ENCODE results near the gene TAF6.

The TAF6 gene

DNA sequence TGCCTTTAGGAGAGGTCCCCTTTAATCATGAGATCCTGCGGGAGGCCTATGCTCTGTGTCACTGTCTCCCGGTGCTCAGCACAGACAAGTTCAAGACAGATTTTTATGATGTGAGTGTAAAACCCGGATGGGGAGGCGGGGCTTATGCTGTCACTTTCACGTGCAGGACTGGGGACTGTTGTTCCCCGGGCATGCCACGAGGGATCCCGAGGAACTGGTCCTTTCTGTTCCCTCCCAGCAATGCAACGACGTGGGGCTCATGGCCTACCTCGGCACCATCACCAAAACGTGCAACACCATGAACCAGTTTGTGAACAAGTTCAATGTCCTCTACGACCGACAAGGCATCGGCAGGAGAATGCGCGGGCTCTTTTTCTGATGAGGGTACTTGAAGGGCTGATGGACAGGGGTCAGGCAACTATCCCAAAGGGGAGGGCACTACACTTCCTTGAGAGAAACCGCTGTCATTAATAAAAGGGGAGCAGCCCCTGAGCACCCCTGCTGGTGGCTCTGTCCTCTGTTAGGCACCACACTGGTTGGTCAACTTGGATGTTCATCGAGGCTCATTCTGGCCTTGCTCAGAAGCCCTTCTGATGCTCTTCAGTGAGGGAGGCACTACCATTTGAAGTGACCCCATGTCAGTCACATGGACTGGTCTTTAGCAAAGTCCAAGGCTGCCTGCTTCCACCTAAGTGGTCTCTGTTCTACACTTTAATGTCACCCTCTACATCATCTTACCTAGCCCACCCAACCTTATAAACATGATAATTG is 27.6 kb downstream of the TAF6 start:
- DNase-seq = no peak

DNA sequence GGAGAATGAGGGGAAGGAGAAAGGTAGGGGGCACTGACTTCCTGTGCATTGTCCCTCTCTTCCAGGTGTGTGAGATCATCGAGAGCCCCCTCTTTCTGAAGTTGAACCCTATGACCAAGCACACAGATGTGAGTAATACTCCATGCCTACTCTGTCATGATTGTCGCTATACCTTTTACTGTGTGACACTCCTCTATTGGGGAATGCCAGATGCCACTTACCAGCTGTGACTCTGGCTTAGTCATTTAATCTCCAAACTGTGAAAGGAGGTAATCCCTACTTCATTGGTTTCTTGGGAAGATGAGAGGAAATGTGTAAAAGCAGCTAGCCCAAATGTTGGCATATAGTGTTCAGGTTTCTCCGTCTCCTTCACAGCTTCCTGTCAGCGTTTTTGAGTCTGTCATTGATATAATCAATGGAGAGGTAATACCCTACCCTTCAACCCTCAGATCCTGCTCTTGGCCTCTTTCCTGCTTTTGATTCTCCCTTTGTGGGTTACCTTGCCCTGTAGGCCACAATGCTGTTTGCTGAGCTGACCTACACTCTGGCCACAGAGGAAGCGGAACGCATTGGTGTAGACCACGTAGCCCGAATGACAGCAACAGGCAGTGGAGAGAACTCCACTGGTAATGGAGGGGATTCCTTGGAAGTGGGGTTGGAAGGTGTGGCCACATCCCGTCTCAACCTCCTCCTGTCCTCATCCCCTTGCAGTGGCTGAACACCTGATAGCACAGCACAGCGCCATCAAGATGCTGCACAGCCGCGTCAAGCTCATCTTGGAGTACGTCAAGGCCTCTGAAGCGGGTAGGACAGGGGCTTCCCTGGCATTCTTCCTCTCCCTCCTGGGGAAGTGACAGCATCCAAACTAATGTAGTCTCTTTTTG is 28.4 kb downstream of the TAF6 start:
- no peak for DNase-seq

DNA sequence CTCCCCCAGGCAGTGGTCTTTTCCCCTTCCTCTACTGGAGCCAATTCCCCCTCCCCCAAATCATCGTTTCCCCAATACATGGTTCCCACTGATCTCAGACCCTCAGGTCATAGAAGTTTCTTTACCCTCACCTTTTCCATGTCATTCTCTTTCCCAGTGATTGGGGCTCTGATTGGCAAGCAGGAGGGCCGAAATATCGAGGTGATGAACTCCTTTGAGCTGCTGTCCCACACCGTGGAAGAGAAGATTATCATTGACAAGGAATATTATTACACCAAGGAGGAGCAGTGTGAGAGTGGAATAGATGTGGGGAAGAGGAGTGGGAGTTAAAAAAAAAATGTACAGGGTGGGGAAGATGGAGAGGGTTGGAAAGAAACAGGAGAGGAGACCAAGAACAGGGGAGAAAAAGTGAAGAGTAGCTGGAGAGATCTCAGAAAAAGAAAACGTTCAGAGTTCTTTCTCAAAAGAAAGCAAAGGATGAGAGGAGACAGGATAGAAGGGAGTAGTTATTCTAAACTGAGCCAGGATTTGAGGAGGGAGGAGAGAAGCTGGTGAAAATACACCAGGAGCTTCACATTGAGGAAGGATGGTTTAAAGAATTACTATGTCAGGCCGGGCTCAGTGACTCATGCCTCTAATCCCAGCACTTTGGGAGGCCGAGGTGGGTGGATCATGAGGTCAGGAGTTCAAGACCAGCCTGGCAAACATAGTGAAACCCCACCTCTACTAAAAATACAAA is 29.5 kb downstream of the TAF6 start:
- no peak for DNase-seq

DNA sequence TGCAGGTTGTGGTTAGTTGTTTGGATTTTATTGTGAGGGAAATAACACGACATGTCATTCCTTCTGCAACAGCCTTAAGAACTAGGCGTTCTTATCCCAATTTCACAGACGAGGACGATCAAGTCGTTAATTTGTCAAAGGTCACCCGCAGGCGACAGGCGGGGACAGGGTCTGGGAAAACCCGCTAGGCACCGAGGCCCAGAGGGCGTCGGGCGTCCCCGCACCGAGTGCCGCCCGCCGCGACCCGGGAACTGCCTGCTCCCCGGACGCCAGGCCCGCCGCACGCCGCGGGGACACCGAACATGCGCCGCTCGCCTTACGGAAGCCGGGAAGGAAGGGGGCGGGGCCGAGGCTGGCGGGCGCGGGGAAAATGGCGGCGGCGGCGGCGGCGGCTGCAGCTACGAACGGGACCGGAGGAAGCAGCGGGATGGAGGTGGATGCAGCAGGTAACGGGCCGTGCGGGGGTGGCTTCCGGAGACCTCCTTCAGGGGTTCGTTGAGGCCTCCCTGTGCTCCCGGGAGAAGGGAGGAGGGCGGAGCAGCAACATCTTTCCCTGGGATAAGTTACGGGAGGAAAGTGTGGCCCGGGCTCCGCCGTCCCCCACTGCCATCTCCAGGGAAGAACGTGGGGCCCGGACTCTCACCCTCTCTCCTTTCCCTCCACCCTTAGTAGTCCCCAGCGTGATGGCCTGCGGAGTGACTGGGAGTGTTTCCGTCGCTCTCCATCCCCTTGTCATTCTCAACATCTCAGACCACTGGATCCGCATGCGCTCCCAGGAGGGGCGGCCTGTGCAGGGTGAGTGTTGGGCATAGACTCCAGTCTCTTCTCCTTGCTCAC is 30.3 kb downstream of the TAF6 start, which contains the start of gene COPS6:
TSS of gene COPS6 (plus strand) at position 349 of the 837 bp plus-strand sequence. CDS start at position 371, 22 bp downstream.
- peak; percentile 7 to 74 for DNase-seq

DNA sequence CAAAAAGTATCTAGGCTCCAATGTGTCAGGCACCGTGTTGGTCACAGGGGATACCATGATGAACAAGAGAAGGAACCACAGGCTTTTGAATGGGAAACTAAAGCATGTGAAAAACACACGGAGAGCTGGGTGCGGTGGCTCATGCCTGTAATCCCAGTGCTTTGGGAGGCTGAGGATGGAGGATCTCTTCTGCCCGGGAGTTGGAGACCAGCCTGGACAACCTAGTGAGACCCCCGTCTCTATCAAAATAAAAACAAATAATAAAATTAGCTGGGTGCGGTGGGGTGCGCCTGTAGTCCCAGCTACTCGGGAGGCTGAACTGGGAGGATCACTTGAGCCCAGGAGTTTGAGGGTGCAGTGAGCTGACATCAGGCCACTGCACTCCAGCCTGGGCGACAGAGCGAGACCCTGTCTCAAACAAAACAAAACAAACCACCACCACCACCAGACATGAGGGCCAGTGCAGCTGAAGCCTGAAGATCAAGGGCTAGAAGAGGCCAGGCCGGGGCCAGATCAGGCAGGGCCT is 31.0 kb downstream of the TAF6 start:
- no peak for DNase-seq

DNA sequence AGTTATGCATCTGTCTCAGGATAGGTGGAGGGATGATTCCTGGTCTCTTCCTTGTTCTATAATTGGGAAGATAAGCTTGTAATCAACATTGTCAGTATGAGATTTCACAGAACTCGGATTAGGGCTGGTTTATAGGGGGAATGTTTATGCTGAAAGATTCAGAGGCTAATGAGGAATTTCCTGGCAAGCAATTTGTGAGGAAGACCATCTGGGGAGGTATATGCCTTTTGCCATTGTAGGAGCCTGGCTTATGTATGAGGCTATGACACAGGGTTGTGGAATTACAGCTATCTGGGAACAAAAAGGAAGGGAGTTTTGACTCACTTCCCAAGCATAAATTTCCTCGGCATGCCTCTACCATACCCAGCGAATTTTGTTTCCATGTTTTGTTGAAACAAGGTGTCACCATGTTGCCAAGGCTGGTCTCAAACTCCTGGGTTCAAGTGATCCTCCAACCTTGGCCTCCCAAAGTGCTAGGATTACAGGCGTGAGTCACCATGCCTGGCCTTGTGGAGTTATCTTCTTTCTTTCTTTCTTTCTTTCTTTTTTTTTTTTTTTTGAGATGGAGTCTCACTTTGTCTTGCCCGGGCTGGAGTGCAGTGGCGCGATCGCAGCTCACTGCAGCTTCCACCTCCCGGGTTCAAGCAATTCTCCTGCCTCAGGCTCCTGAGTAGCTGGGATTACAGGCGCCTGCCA is 32.0 kb downstream of the TAF6 start:
- no peak for DNase-seq

DNA sequence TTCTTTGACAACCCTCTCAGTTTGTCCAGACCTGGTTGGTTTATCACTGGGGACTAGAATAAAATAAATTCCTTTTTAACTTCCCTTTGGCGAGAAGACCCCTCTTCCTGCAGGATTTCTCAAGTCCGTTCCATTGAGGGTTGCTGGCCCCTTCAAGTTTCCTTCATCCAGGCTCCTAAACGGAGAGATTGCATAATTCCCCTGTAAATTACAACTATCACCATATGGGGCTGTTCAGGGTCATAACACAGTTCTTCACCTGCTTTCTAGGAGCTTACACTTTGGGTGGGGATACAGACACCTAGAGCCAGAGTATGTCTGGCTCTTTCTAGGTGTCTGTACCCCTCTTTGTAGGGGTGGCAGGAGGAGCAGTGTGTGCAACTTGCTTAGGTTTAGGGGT is 33.6 kb downstream of the TAF6 start:
- no peak for DNase-seq

DNA sequence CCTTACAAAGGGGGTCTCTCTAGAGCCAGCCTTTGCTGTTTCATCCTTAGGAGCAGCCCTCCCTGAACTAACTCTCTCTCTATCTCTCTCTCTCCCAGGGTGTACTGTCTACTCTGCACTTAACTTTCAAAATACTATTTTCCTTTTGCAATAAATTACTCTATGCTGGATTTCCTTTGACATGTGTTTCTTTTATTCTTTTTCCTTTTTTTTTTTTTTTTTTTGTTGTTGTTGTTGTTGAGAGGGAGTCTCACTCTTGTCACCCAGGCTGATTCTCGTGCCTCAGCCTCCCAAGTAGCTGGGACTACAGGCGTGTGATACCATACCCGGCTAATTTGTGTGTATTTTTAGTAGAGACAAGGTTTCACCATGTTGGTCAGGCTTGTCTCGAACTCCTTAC is 36.2 kb downstream of the TAF6 start:
- DNase-seq = no peak

DNA sequence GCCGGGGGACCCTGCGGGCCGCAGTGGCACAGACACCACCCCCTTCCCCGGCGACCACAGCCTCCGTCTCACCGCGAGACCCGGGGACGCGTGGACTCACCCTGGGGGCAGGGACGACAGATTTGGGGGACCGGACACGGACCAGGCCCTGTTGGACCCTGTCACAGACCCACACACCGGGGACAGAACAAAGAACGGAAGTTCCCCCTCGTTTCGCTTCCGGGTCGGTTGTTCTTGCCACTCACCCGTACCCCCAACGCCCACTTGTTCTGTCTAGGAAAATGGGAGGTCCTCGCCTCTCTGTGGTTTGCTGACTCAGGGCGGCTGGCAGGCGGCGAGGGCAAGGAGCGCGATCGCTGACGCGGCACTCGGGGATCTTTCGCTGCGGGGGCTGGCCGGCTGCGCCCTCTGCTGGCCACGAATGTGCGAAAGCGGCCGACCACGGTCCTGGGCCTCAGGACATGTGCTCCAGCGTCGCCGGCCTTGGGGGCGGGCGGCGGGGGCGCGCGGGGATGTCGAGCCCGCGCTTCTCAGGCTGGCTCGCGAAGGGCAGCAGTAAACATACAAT is 37.5 kb downstream of the TAF6 start, which contains the start of gene ZNF3:
TSS of gene ZNF3 (minus strand) at position 189 of the 568 bp plus-strand sequence. CDS start 4,366 bp downstream, outside the sequence.
- peak; percentile 91 to 98 for DNase-seq

DNA sequence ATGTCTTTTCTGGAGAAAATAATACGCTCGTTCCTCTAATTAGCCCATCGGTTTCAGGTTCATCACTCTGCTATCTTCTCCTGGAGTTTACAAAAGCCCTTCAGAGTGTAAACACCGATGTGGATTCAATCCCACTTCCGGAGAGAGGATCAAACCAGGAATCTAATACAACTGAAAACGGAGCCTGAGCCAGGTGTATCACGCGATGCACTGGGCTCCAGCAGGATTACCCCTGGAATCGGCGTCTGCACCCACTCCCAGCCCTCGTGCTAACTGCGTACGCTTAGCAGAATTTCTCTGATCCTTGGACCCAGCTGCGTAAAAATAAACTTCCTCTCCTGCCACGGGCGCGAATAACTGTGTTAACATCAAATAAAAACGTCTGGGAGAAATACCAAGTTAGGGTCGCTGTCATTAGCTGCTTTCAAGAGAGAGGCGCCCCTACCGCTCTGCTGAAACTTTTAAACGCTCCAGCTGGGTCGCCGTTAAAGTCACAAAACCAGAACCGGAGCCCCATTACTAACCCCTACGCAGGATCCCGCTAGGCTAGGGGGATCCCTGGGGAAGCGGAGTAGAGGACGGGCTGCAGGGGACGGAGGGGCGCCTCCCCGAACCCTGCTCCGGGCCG is 38.1 kb downstream of the TAF6 start:
- no peak for DNase-seq

DNA sequence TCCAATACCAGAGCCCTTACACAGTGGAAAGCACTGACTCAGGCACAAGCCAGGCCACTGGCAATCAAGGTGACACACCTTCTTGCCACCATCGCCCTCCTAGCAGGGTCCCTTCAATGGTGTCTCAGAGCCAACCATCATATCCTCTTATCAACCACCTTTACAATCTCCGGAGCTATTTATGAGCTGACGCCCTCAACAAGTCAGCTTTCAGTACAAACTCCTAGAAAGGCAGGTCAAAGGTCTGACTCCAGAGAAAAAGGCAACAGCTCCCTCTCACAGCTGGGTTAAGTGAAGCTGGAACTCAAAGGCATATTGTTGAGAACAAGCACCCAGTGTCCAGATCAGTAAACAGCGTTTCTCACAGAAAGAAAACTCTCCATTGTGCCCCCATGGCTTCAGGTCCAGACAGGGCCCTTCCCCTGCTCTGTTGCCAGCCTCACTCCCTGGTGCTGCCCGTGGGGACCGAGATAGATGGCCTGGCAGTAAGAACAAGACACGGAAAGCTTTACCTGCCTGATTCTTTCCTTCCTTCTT is 40.1 kb downstream of the TAF6 start:
- DNase-seq = no peak

DNA sequence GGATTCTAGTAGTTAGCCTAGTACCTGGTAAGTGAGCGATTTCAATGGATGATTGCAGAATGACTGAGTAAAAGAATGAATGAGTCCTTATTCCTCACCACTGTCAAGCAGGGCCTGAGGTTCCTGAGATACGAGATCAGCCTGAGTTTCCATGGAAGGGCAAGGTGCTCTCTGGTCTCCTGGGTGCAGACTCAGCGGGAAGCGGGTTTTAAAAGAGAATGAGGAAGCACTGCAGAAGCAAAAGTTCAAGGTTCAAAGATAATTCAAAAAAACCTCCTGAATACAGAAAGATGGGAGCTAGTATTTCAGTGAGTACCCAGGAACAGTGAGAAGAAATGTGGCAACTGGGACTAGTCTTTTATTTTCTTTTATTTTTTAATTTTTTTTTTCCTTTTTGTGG is 42.0 kb downstream of the TAF6 start:
- no peak for DNase-seq

DNA sequence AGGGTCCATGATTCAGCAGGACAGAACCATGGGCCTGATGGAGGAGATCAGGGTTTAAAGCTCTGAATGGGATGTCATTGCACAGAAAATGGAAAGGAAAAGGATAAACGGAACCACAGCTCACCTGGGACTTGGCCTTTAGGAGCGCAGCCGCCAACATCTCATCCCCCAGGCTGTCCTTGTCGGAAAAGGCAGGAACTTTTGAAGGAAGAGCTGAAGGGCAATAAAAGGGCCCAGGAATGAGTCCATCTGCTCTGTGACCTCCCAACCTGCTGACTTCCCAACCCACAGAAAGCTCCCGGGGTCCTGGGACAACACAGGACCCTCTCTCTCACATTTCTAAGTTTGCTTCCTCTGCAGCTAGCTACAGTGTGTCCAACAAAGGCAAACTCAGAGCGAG is 43.7 kb downstream of the TAF6 start:
- DNase-seq = no peak

DNA sequence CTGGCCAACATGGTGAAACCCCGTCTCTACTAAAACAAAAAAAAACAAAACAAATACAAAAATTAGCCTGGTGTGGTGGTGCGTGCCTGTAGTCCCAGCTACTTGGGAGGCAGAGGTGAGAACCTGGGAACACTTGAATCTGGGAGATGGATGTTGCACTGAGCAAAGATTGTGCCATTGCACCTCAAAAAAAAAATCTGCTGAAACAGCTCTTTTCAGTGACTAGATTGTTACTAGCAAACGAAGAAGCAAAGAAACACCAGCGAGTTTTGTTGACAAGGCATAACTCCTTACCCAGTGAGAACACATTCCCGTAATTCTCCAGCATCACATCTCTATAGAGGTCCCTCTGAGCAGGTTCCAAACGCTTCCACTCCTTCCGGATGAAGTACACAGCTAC is 44.3 kb downstream of the TAF6 start:
- no peak for DNase-seq

DNA sequence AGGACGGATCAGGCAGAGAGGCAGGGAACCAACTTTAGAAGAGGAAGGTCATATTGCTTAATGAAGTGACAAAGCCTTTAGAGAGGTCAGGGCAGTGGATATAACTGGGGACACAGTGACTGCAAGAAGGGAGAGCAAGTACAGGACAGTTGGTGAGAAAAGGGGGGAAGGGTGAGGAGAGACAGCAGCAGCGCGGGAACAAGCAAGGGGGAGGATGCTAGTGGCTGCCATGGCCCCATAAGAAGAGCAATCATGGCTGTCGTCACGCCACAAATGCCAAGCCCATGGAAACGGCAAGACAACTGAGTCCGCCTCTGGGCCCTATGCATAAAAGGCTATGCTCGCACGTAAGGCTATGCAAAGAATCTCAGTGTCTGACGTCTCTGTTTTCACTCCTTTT is 46.7 kb downstream of the TAF6 start:
- DNase-seq = no peak

DNA sequence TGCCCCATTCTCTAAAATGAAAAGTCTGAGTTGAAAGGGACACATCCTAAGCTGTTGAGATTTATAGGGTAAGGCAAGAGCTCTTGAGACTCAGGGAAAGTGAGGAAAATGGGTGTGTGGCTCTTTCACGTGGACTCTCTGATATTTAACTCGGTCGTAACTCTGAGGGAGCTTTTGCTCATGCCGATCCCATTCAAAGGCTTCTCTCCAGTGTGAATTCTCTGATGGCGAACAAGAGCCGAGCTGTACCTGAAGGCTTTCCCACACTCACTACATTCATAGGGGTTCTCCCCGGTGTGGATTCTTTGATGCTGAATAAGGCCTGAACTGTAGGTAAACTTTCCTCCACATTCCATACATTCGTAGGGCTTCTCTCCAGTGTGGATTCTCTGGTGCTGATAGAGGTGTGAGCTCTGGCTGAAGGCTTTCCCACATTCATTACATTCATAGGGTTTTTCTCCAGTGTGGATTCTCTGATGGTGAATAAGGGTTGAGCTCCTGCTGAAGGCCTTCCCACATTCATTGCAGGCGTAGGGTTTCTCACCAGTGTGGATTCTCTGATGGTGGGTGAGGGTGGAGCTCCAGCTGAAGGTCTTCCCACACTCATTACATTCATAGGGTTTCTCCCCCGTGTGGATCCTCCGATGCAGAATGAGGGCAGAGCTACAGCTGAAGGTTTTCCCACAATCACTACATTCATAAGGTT is 48.0 kb downstream of the TAF6 start:
- DNase-seq = no peak

DNA sequence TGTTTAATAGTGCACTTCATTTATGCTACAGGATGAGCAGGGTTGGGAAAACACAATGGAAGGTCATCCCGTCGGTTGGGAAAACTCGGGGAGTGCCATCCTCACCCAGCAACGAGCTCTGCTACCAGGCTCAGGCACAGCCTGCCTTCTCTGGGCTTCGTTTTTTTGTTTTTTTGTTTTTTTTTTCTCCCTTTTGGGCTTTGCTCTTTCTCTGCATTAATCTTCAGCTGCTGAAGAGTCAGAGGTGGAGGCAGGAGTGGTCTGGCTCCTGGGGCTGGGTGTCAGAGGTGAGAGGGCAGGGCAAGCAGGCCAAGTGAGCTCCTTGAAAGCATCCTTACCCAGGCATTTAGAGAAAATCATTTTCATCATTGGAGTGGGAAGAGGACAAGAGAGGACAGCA is 49.2 kb downstream of the TAF6 start:
- no peak for DNase-seq

DNA sequence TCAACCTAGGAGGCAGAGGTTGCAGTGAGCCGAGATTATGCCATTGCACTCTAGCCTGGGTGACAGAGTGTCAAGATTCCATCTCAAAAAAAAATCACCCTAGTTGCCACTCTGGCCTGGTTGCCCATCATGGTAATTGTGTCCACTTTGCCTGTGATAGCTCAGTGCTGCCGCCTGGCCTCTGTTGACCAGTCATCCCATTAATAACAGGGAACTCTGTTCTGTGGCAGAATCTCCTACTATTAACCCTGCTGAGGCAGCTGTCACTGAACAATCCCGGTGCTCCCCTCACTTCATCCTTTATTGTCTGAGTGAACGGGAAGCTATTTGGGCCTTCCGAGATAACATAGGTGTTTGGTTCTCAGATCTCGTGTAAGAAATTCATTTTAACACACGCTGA is 52.2 kb downstream of the TAF6 start:
- DNase-seq = no peak

DNA sequence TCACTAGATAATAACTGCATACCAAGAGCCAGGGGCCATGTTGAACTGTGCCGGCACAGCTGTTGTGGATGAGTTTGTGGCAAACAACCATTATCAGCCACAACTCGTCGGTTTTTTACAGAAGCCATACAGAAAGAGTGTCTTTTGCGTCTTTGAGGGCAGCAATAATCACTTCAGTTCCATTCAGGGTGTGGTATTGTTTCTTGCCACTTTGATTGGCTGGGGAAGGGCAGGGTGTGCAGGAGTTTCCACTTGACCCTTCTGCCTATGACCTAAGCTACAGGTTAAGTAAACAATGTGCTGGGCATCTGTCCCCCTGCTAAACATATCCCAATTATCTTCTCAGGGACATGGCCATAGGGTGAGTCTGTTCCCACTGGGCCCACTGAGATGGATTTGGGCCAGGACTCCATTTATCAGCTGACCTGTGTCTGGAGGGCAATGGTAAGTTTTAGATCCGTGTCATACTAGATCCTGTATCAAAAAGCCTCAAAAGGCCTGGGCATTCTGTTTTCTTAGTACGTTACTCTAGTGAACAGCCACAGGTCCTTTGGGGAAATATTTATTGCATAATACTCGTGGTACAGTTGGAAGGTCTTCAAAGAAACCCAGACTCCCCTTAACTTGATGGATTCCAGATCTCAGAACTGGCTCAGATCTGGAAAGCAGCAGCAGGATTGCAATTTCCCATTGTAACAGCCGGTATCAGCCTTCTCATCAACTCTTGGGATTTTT is 53.5 kb downstream of the TAF6 start:
- DNase-seq = no peak
